HG02571 (cell line): ENCODE results near the gene ALOXE3.
"Not testable (repeated sequence)": the region's sequence is repeated elsewhere in the genome, so short reads cannot be mapped to it uniquely, and the experiment has no call there.

Experiments used
- ATAC-seq: cut with Tn5 transposase; IDR thresholded peaks from one replicate; pipeline ENCODE4 v1.9.1; 2021; ENCODE audit warnings: mild to moderate bottlenecking, moderate library complexity; ENCODE audit not compliant: unreplicated experiment

The ALOXE3 gene

DNA sequence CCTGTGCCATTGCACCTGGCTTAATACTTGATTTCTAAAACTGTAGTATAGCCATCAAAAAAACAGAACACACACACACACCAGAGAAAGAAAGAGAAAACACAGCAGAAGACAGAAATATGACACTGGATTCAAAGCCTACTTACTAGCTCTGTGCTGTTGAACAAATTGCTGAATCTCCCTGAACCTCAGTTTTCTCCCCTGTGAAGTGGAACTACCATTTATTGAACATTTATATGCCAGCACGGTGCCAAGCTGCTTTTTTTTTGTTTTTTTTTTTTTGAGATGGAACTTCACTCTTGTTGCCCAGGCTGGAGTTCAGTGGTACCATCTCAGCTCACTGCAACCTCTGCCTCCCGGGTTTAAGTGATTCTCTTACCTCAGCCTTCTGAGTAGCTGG is 17.6 kb downstream of the ALOXE3 start:
- ATAC-seq: no peak

DNA sequence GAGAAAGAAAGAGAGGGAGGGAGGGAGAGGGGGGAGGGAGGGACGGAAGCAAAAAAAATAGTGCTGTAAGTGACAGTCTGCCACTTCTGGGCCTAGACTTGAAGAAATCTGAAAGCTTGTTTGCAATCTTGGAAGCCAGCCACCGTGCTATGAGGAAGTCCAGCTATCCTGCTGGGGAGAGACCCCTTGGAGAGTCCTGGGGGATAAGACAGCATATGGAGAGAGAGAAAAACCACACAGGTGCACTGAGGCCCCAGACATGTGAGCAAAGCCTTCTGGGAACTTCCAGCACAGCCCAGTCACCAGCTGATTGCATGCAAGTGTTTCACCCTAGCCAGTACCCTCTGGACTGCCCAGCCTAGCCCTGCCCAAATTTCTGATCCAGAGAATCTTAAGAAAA is 18.2 kb downstream of the ALOXE3 start:
- no peak for ATAC-seq

DNA sequence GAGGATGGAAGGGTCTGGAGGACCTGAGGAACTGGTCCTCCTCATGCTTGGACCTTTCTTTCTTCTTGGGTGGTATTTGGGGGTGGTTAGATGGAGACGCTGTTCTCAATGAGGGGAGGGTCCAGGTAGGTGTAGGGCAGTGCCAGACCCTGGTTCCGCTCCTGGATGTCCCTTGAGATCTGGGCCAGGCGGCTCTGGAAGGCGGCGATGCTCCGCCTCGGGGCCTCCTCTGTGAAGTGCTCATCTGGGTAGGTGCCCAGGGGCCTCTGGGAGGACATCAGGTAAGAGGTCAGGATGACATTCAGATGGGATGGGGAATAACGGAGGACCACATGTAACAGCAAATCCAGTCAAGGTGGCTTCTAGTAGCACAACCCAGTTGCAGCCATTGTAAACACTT is 21.8 kb downstream of the ALOXE3 start:
- ATAC-seq: no peak

DNA sequence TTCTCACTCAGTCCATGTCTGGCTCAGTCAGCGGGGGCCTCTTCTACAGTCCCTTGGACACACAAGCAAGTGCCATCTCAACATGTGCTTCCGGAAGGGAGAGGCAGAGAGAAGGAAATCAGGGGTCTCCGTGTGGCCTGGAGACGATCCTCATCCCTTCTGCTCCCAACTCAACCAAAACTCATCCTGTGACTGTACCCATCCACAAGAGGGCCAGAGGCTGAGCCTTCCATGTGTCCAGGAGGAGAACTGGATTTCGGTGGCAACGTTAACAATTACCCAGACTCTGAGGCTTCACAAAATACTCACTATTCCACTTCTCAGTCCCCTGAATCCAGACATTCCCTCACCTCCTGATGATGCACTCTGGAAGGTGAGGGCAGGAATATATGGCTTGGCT is 23.0 kb downstream of the ALOXE3 start:
- ATAC-seq: no peak

DNA sequence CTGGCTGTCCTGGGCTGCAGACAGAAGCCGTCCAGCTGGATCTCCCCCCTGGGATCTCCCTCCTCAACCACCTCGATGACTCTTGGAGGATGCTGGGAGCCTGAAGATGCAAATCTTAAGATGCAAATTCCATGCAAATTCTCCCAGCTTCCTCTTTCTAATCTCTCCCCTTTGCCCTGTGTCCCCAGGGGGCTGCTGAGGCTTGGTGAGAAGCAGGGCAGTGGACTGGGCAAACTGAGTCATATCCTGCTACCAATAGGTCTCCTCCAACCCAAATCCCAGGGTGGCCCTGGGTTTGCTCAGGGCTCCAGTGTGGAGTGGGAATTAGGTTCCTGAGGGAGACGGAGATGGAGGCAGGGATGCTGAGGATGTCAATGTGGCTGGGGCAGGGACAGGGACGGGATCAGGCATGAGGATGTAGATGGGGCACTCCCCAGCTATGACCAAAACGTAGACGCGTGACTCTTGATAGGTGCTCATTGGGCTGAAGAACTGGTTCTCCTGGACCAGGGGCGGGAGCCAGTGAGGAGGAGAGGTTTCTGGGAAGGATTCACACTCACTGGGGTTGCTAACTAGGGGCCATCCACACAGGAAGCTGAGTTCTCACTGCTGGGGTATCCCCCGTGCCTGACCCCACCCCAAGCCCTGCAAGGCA is 27.2 kb downstream of the ALOXE3 start:
- ATAC-seq: no peak

DNA sequence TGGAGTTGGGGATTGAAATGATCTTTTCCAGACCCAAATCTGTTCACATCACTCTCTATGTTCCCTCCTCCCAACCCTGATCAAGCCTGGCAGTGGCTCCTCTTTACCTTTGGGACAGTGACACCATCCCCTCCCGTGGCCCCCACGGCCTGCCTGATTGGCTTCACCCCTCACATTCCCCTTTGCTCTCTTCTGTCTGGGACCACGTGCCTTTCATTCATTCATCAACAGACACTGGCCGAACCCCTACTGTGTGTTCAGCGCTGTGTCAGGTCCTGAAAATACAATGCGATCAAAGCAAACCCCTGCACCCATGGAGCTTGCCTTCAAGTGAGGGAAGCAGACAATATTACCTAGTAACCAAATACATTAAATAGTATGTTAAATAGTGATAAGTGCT is 28.6 kb downstream of the ALOXE3 start:
- no peak for ATAC-seq

DNA sequence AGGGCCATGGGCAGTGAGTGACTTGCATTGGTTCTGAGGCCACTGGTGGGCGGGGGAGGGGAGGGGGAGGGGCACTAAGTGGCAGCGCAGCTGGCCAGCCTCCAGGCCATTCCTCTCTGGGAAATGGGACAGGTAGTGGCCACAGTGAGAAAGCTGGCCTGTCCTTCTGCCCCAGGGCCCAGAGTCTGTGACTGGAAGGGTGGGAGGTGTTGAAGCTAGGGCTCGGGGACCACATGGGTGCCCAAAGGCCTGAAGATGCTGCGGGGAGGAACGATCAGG is 30.4 kb downstream of the ALOXE3 start:
- ATAC-seq: no peak

DNA sequence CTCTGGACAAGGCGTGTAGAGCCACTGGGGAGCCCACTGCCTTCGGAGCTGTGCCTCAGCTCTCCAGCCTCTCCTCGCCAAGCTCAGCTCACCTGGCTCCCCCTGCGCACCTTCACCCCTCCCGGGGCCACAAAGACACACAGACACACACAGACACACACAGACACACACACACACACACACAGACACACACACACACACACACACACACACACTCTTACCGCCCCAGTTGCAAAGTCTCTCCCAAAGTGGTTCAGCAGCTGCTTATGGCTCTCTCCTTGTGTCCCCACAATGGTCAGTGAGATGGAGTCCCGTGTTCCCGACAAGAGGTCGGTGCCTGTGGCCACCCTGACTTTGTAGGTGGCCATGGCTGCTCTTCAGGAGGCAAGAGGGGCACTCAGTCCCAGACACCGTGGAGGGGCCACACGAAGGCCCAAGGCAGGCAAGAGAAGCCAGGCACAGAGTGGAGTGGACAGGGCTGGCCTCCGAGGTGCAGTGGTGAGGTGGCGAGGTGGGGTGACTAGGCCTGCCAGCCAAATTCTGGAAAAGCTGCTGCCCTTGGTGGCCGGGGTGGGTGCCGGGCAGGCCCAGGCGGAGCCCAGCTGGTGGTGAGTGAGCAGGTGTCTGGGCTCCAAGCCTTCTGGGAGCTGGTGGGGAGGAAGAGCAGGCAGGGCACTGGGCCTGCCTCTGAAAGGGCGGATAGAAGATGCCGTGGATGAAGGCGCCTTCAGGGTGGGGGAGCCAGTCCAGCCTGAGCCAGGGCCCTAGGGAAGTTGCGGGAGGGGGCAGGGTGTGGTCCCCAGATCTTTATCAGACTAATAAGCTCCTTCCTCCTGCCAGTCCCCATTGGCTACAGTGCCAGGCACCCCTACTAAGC is 31.0 kb downstream of the ALOXE3 start, which contains the start of gene ALOX12B:
Gene ALOX12B, minus strand, starts transcription at position 642 of the 877 bp plus-strand sequence. Its CDS starts 274 bp downstream, at position 368.
- no peak for ATAC-seq

DNA sequence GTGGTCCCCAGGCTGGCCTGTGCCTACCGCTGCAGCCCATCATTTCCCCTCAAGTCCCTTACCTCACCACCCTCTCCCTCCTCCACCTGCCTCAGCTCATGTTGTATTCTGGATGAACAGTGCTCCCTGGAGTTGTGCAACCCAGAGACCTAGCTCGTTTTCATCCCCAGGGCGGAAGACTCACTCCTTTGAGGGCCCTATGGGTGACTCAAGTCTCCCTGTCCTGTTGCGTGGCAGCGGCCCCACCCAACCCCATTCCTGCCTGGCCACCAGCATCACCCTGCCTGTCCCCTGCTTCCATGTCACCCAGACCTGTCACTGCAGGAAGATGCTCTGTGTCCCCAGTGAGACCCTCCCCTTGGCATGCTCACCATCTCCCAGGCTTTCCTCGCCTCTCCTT is 34.1 kb downstream of the ALOXE3 start:
- no peak for ATAC-seq

DNA sequence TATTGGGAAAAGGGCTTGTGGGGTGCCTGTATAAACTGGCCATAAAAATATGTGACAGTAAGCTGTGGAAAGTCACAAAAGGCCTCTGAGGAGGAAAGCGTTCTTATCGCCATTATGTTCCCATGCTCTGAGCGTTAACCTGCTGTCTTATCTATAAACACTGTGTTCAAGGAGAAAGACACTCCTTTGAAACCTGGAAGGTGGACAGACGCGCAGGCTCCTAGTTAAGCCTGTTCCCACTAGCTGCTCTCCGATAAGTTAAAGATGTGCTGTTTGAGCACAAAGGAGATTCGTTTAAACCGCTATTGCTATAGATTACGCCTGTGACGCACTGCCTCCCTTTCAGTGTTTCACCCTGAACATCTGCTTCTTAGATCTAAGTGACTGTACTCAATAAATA is 36.0 kb downstream of the ALOXE3 start:
- ATAC-seq: no peak

DNA sequence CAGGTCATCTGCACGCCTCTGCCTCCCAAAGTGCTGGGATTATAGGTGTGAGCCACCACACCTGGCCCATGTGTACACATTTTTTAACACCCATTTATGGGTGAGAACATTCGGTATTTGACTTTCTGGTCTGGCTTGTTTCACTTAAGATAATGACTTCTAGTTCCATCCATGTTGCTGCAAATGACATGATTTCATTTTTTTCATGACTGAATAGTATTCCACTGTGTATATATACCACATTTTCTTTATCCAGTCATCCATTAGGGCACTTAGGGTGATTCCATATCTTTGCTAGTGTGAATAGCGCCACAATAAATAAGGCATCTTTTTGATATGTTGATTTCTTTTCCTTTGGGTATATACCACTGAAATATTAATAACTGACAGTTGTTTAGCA is 36.4 kb downstream of the ALOXE3 start:
- no peak for ATAC-seq

DNA sequence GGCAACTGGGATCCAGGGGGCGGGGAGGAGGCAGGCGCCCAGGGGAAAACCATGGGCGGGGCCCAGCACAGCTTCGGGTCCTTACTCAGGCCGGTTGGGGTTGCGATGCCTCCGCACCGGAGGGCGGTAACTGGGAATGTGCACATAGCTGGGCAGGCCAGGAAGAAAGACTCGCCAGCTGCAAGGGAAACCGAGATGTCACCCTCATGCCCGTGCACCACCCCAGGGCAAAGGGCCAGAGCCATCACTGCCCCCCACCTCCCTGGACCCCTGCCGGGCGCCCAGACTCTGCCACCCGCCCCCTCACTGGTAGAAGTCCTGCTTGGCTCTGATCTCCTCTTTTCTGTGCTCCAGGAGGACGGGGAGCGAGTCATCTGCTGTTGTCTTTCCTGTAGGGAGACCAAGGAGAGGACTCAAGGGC is 37.5 kb downstream of the ALOXE3 start:
- ATAC-seq: no peak

DNA sequence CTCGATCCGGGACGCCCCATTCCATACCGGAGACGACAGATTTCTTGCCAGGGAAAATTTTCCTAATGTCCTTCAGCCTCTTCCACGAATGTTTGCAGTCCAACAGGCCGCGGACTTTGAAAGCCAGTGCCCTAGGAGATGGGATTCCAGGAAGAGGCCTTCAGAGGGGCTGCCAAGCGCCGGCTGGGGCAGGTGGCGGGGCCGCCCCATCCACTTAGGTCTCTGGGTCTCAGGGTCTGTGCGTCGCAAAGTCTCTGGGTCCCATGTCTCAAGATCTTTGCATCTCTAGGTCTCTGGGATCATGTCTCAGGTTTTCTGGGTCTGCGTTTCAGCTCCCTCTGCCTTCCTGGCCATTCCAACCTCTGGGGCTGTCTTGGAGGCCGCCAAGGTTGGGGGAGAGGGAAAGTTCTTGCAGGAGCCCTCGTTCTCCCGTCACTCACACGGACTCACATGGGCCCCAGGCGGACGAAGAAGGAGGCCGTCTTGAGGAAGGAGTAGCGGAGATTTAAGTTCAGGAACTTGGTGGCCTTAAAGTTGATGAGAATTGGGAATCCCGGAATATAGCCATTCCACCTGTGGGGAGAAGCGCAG is 38.0 kb downstream of the ALOXE3 start:
- no peak for ATAC-seq

DNA sequence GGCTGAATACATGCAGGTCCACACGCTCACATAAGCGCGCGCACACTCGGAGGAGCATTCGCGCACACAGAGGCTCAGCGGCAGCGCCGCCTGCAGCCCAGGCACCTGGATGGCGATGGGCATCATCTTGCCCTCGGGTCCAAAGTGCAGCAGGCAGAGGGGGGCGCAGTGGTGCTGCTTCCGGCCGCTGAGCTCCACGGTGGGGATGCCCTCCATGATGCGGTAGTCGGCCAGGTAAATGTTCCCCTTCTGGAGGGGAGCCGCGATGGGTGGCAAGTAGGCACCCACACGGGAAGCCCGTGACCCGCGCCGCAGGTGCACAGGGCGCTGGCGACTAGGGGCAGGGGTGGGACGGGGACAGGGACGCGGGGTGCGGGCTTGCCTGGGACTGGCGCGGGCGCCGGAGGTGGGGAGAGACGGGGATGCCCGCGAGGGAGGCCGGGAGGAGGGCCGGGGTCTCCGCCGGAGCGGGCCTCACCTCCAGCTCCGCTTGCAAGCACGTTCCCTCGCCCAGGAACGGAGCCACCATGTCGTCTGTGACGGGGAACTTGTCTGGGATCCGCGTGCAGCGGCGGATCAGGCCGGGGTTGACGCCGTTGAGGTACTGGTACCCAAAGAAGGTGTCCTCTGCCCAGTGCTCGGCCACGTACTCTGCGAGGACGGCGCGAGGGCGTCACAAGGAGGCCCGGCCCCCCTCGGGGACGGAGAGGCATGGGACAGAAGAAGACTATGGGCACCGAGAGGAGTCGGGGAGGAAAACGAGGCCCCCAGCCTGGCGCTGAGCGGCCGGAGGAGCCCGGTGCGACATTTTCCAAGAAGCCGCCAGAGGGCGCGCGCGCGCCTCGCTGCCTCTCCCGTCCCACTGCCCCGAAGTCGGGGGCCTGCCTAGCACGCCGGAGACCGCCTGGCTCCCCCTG is 38.8 kb downstream of the ALOXE3 start:
- no peak for ATAC-seq

DNA sequence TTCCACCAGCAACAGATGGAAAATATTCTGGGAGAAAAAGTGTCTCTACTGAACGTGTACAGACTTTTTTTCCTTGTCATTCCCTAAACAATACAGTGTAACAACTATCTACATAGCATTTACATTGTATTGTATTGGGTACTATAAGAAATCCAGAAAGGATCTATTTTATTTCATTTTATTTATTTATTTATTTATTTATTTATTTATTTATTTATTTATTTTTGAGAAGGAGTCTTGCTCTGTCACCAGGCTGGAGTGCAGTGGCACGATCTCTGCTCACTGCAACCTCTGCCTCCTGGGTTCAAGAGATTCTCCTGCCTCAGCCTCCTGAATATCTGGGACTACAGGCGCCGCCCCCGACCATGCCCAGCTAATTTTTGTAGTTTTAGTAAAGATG is 40.4 kb downstream of the ALOXE3 start:
- ATAC-seq: not testable (repeated sequence)

DNA sequence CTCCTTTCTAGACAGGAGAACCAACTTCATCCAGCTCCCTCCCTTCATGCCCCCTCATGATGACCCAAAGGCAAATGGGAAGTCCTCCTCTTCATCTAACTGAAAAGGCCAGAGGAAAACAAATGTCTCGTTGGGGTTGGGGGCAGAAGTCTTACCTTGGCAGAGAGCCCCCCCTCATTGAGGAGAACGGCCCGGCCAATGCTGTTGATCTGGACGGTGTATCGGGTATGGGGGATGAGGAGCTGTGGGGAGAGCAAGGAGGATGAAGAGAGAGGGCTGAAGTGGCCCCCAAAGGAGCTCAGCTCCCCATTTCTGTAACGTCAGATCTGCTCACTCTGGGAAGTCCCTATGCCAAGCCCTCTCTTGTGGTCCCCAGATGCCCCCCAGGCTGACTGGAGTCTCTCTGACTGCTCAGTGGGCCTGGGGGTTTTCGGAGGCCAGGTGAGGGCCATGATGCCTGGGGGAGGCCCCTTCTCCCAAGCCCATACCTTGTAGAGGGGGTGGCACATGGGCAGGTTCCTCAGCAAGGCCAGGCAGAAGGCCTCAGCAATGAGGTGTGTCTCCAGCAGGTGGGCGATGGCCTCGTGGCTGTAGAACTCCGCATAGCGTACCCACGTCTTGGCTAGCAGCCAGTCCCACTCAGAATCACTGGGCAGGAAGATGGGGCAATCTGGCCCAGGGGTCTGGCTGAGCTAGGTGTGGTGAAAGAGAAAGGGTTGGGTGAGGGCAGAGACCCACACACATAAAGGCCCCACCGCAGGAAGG is 41.6 kb downstream of the ALOXE3 start:
- no peak for ATAC-seq

DNA sequence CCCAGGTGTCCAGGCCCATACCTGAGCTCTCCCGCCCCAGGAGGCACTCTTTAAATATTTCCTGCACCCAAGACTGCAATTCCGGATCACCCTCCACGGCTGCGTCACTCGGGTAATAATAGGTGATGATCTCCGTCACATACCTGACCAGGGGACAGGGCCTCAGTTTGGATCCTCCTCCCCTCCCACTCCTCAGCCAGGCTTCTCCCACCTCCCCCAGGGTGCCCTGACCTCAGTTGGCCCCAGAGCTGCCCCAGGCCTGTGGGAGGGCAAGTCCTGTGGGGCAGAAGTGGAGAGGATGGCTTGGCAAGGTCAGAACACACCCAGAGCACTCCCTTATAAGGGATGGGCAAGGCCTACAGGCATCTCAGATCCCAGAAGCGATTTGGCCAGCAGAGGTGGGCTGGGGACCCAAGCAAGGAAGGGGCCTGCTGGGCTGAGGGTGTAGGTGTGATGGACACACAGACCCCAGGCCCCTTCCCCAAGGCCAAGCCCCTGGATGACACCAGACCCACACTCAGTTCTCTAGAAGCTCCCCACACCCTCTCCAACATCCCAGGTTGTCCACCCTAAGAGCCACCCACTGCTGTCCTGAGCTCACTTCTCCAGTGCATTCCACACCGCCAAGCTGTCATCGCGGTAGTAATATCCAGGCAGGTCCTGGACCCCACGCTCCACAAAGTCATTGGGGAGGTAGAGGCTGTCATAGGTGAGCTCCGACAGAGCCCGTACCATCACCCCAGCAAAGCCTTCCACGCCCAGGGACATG is 42.6 kb downstream of the ALOXE3 start:
- no peak for ATAC-seq

DNA sequence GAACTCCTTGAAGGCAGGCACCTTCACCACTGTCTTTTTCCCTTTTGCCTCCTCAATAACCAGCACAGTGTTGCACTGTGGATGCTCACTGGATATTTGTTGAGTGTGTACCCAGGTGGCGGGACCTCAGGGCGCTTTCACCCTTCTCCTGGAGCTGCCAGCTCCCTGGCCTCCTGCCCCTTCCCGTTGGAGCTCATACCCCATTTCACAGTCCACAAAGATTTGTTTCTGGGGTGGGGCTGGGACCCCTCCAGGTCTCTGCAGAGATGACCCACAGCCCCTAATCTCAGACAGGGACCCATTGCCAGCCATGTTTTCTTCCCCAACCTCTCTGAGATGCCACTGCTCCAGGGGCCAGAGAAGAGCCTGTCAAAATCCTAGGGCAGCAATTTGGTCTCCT is 43.2 kb downstream of the ALOXE3 start:
- ATAC-seq: no peak

DNA sequence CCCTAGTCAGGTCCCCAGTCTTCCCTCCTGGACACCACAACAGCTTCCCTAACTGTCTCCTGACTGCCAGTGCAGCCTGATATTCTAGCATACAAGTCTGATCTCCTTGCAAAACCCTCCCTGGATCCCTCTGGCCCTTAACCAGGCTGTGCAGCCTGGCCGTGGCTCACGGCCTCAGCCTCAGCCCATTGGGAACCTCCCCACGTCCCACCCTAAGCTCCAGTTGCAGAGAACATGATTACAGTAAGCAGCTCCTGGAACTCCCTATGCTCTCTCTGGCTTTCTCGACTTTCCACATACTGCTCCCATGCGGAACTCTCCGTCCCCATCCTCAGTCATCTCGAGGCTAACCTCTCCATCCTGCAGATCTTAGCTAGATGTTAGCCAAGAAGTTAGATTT is 43.8 kb downstream of the ALOXE3 start:
- no peak for ATAC-seq
